VCaP (cell line): ENCODE data around the gene NDUFB4.

ENCODE experiments used
- H3K27ac ChIP-seq: fragments of 450-650 bp; 2 replicates; pipeline ENCODE4 v1.5.1; 2017
- TF ChIP-seq, protein P1 (sequence below): fragments of 450-650 bp; conservative IDR thresholded peaks from 2 replicates; pipeline ENCODE4 v1.5.1; 2017; ENCODE audit warnings: mild to moderate bottlenecking, moderate library complexity

The NDUFB4 gene

GRCh38 chr3:120567370-120568201 lies 28.6 kb upstream of the NDUFB4 start:
- H3K27ac ChIP-seq = peak overlapping the region; percentile 95
- TF ChIP-seq, protein P1, sequence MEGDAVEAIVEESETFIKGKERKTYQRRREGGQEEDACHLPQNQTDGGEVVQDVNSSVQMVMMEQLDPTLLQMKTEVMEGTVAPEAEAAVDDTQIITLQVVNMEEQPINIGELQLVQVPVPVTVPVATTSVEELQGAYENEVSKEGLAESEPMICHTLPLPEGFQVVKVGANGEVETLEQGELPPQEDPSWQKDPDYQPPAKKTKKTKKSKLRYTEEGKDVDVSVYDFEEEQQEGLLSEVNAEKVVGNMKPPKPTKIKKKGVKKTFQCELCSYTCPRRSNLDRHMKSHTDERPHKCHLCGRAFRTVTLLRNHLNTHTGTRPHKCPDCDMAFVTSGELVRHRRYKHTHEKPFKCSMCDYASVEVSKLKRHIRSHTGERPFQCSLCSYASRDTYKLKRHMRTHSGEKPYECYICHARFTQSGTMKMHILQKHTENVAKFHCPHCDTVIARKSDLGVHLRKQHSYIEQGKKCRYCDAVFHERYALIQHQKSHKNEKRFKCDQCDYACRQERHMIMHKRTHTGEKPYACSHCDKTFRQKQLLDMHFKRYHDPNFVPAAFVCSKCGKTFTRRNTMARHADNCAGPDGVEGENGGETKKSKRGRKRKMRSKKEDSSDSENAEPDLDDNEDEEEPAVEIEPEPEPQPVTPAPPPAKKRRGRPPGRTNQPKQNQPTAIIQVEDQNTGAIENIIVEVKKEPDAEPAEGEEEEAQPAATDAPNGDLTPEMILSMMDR = peak; percentile 72

GRCh38 chr3:120568202-120568531 lies 28.0 kb upstream of the NDUFB4 start:
- H3K27ac ChIP-seq = peak overlapping the region; percentile 95

DNA sequence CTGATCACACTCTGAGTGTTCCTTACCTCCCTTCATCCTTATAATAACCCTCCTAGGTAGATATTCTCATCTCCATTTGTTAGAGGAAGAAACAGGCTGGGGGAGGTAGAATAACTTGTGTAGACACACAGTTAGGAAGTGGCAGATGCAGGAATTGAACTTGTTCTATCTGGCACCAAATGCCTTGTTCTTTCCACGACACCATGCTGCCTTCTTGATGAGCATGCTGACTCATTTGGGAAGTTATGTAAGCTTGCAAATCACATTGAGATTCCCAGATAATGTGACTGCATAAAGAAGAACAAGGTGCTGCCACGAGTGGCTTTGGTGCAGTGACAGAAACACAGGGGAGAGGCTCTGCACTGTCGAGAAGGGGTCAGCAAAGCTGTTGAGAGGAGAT lies 27.5 kb upstream of the NDUFB4 start:
- H3K27ac ChIP-seq = peak overlapping the region; percentile 95
- TF ChIP-seq, protein P1 = no peak

More at GRCh38 chr3:120568202-120568531, 28.0 kb upstream of the NDUFB4 start:
- TF ChIP-seq, protein P1 = no peak

GRCh38 chr3:120569222-120570057 lies 26.7 kb upstream of the NDUFB4 start:
- peak overlapping the region; percentile 95 for H3K27ac ChIP-seq

DNA sequence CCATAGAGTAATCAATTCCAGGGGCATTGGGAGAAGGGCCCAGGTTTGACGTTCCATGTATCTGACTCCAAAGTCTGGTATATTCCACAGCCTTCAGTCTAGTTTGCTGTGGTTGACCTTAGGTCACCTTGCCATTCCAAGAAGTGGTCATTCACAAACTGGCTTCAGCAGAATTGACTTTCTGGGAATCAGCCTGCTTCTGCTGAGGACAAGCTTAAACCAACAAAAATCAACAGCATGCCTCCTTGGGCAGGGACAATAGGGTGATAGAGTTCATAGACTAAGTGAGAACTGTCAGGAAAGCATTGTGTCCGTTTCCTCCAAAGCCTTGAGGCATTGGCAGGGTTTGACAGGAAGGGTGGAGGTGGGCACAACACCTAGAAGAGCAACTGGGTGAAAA lies 24.1 kb upstream of the NDUFB4 start:
- TF ChIP-seq, protein P1 = no peak
- H3K27ac ChIP-seq = no peak overlapping the region

More at GRCh38 chr3:120569222-120570057, 26.7 kb upstream of the NDUFB4 start:
- TF ChIP-seq, protein P1 = no peak

GRCh38 chr3:120587332-120587975 lies 8.7 kb upstream of the NDUFB4 start:
- H3K27ac ChIP-seq = no peak overlapping the region
- TF ChIP-seq, protein P1 = no peak

- peak overlapping the region; percentile 92 for H3K27ac ChIP-seq
- TF ChIP-seq, protein P1 = no peak
These were observed 384 bp upstream of the NDUFB4 start for GRCh38 chr3:120595788-120596115.
